Endothelial cell of umbilical vein (primary cell): ENCODE data around the gene RYR2.

Experiments used
- CTCF ChIP-seq, 2 donors: IDR thresholded peaks; 1 replicate in 1 of 2; 2 replicates in 1 of 2; pipeline ENCODE4 v1.5.1; 2011; ENCODE audit warnings: low read length in 2 of 2, mild to moderate bottlenecking in 2 of 2, moderate library complexity in 2 of 2, control low read depth in 1 of 2, inconsistent platforms in 1 of 2, low read depth in 1 of 2; ENCODE audit not compliant: insufficient read depth in 1 of 2; ENCODE audit errors: extremely low read depth in 1 of 2
- EZH2 ChIP-seq: IDR thresholded peaks from 2 replicates; pipeline ENCODE4 v1.6.1; 2012; ENCODE audit warnings: borderline replicate concordance, low read depth, mild to moderate bottlenecking, moderate library complexity, low read length, inconsistent platforms; ENCODE audit not compliant: severe bottlenecking
- POLR2A ChIP-seq: IDR thresholded peaks from 2 replicates; pipeline ENCODE4 v1.6.1; 2012; ENCODE audit warnings: low read depth, mild to moderate bottlenecking, control low read depth, low read length

- TF ChIP-seq EZH2 (no peak), CTCF (IDR thresholded peaks at IDR 0.05; ENCODE audit: extremely low read depth in 1 of 2, insufficient read depth in 1 of 2, low read depth in 1 of 2, low read length in 2 of 2) (no peak), POLR2A (no peak)
Observed at GRCh38 chr1:237041461-237041794, 556 bp upstream of the RYR2 start.
